Fibroblast of lung (primary cell): ENCODE data around the gene XYLT1. TPM values are rescaled to one million over a fixed set of nuclear protein-coding genes. Genes with fewer than 3 reads are reported as not detected.

Source experiments
- DNase-seq, 2 donors: peaks; one replicate each; pipeline versions ENCODE4 v3.0.0 to v3.0.0-alpha.2; 2010; ENCODE audit warnings: low read depth in 2 of 2
- H2AFZ ChIP-seq: 2 replicates; pipeline ENCODE4 v1.5.1; 2012; ENCODE audit warnings: low read length, control low read depth, inconsistent platforms
- H3K27ac ChIP-seq: 2 replicates; pipeline ENCODE4 v1.5.1; 2011; ENCODE audit warnings: low read length, control low read depth; ENCODE audit not compliant: insufficient read depth
- H3K27me3 ChIP-seq: 2 replicates; pipeline ENCODE4 v1.5.1; 2011; ENCODE audit warnings: mild to moderate bottlenecking, low read length; ENCODE audit not compliant: control insufficient read depth, insufficient read depth
- H3K36me3 ChIP-seq: 2 replicates; pipeline ENCODE4 v1.5.1; 2011; ENCODE audit warnings: low read length; ENCODE audit not compliant: control insufficient read depth, insufficient read depth
- H3K4me1 ChIP-seq: 2 replicates; pipeline ENCODE4 v1.5.1; 2011; ENCODE audit warnings: low read length; ENCODE audit not compliant: control insufficient read depth, insufficient read depth; ENCODE audit errors: extremely low read depth
- H3K4me2 ChIP-seq: 2 replicates; pipeline ENCODE4 v1.5.1; 2011; ENCODE audit warnings: low read length, control low read depth; ENCODE audit not compliant: insufficient read depth; ENCODE audit errors: extremely low read depth
- H3K4me3 ChIP-seq, 4 experiments: fragments of 200-600 bp in 1 of 4; sonication (generic) in 1 of 4; replicated peaks in 1 of 4; 2 replicates each; pipeline ENCODE4 v1.5.1; 2011 to 2016; ENCODE audit warnings: low read length in 4 of 4, low read depth in 3 of 4, mild to moderate bottlenecking in 3 of 4, control low read depth in 2 of 4, inconsistent platforms in 1 of 4, mixed read lengths in 1 of 4; ENCODE audit not compliant: insufficient read depth in 1 of 4; ENCODE audit errors: control extremely low read depth in 1 of 4
- H3K79me2 ChIP-seq: 2 replicates; pipeline ENCODE4 v1.5.1; 2012; ENCODE audit warnings: mild to moderate bottlenecking, low read length, inconsistent platforms; ENCODE audit not compliant: control insufficient read depth, insufficient read depth
- H3K9ac ChIP-seq: 2 replicates; pipeline ENCODE4 v1.5.1; 2011; ENCODE audit warnings: mild to moderate bottlenecking, low read length, control low read depth; ENCODE audit not compliant: insufficient read depth
- H3K9me3 ChIP-seq: 2 replicates; pipeline ENCODE4 v1.5.1; 2012; ENCODE audit warnings: low read depth, low read length; ENCODE audit not compliant: control insufficient read depth, insufficient read depth
- H4K20me1 ChIP-seq: 2 replicates; pipeline ENCODE4 v1.5.1; 2011; ENCODE audit warnings: low read length; ENCODE audit not compliant: control insufficient read depth, insufficient read depth; ENCODE audit errors: extremely low read depth
- CTCF ChIP-seq, 2 donors: IDR thresholded peaks in 1 of 2; conservative IDR thresholded peaks in 1 of 2; 1 replicate in 1 of 2; 2 replicates in 1 of 2; pipeline ENCODE4 v1.5.1; 2011 to 2012; ENCODE audit warnings: low read length in 2 of 2, control low read depth in 1 of 2, inconsistent platforms in 1 of 2, low read depth in 1 of 2, mild to moderate bottlenecking in 1 of 2
- EZH2 ChIP-seq: IDR thresholded peaks from 2 replicates; pipeline ENCODE4 v1.5.1; 2012; ENCODE audit warnings: low read length, control low read depth, mild to moderate bottlenecking; ENCODE audit errors: missing control alignments
- polyA plus RNA-seq, 2 donors: library from polyadenylated mRNA; depleted of rRNA in 1 of 2; stranded (reverse) in 1 of 2; unstranded in 1 of 2; fragments of >200 nt; gene quantifications; 2 replicates each; pipeline ENCODE4 v1.2.1, GENCODE V29; 2011 to 2012; ENCODE audit warnings: missing spikeins in 1 of 2
- total RNA-seq: library from RNA; depleted of rRNA; stranded (reverse); fragments of >200 nt; gene quantifications from 2 replicates; pipeline ENCODE4 v1.2.1, GENCODE V29; 2014

The XYLT1 gene
- total and polyA plus RNA-seq, 2 donors (not counting 1 experiment from before 2014, with no cell fraction given), result 9.3 to 21.8 TPM

GRCh38 chr16:17273142-17273561 lies 197.6 kb downstream of the XYLT1 start:
- H3K36me3 ChIP-seq, result no peaks in the 10 kb centered on the region
- H2AFZ ChIP-seq, result no peak overlapping the region
- no peak overlapping the region for H3K4me3 ChIP-seq
- no peak overlapping the region for H3K4me2 ChIP-seq
- H3K9me3 ChIP-seq, result no peaks in the 10 kb centered on the region
- peaks cover 6% of the 10 kb centered on the region for H3K4me1 ChIP-seq
- no peak for TF ChIP-seq CTCF (conservative IDR thresholded peaks at IDR 0.05 in 1 of 2, IDR thresholded peaks at IDR 0.05 in 1 of 2; ENCODE audit: low read depth in 1 of 2, low read length in 2 of 2)
- TF ChIP-seq EZH2, result no peak
- H3K27ac ChIP-seq, result no peak overlapping the region
- H4K20me1 ChIP-seq, result no peaks in the 10 kb centered on the region
- no peaks in the 10 kb centered on the region for H3K27me3 ChIP-seq
- no peak overlapping the region for H3K9ac ChIP-seq
- DNase-seq, result peak; percentile 90 to 96
- no peaks in the 10 kb centered on the region for H3K79me2 ChIP-seq

- Histone ChIP-seq H3K79me2 (no peaks in the 10 kb centered on the region), H3K9me3 (no peaks in the 10 kb centered on the region), H3K4me3 (no peak overlapping the region), H2AFZ (no peak overlapping the region), H3K4me1 (peaks cover 6% of the 10 kb centered on the region), H3K9ac (no peak overlapping the region), H3K4me2 (no peak overlapping the region), H3K27ac (no peak overlapping the region), H4K20me1 (no peaks in the 10 kb centered on the region), H3K36me3 (no peaks in the 10 kb centered on the region), H3K27me3 (no peaks in the 10 kb centered on the region)
- no peak for DNase-seq
- TF ChIP-seq EZH2 (no peak), CTCF (conservative IDR thresholded peaks at IDR 0.05 in 1 of 2, IDR thresholded peaks at IDR 0.05 in 1 of 2; ENCODE audit: low read depth in 1 of 2, low read length in 2 of 2) (no peak)
These were observed 198.0 kb downstream of the XYLT1 start for GRCh38 chr16:17272716-17273115.

- no peak for TF ChIP-seq CTCF (conservative IDR thresholded peaks at IDR 0.05 in 1 of 2, IDR thresholded peaks at IDR 0.05 in 1 of 2; ENCODE audit: low read depth in 1 of 2, low read length in 2 of 2)
- no peak for TF ChIP-seq EZH2
- Histone ChIP-seq H3K27me3 (no peaks in the 10 kb centered on the region), H3K4me1 (peaks cover 6% of the 10 kb centered on the region), H2AFZ (no peak overlapping the region), H3K9me3 (no peaks in the 10 kb centered on the region), H3K79me2 (no peaks in the 10 kb centered on the region), H3K36me3 (no peaks in the 10 kb centered on the region), H3K27ac (no peak overlapping the region), H3K9ac (no peak overlapping the region), H3K4me2 (no peak overlapping the region), H3K4me3 (no peak overlapping the region), H4K20me1 (no peaks in the 10 kb centered on the region)
- peak in 1 of 2 donors; percentile 31 for DNase-seq
These were observed 199.1 kb downstream of the XYLT1 start for GRCh38 chr16:17271687-17272086.
